Chondrocyte (in vitro differentiated cells): Measurements from ENCODE around the gene GCAT. TPM values are rescaled to one million over a fixed set of nuclear protein-coding genes. Genes with fewer than 3 reads are reported as not detected.
A peak's percentile ranks its signal among the peaks of the same experiment; 100 is the strongest.

ENCODE experiments used
- DNase-seq: peaks from one replicate; pipeline ENCODE4 v3.0.0; 2021; ENCODE audit warnings: mixed read lengths, low spot score
- H3K27ac Mint-ChIP-seq: one replicate; pipeline ENCODE4 v1.8.0; 2021; ENCODE audit warnings: mild to moderate bottlenecking, moderate library complexity, mixed read lengths; ENCODE audit not compliant: unreplicated experiment
- H3K27me3 Mint-ChIP-seq: 2 replicates; pipeline ENCODE4 v1.8.0; 2021; ENCODE audit warnings: low read depth, mixed read lengths
- H3K36me3 Mint-ChIP-seq: 2 replicates; pipeline ENCODE4 v1.8.0; 2021; ENCODE audit warnings: low read depth, mixed read lengths
- H3K4me1 Mint-ChIP-seq: 2 replicates; pipeline ENCODE4 v1.8.0; 2021; ENCODE audit warnings: low read depth, mild to moderate bottlenecking, mixed read lengths
- H3K4me3 Mint-ChIP-seq: one replicate; pipeline ENCODE4 v1.8.0; 2021; ENCODE audit warnings: mild to moderate bottlenecking, moderate library complexity, mixed read lengths; ENCODE audit not compliant: unreplicated experiment
- H3K9me3 Mint-ChIP-seq: 2 replicates; pipeline ENCODE4 v1.8.0; 2021; ENCODE audit warnings: low read depth, mixed read lengths
- total RNA-seq: library from RNA; stranded (reverse); gene quantifications from 3 replicates; pipeline ENCODE4 v1.2.1, GENCODE V29; 2021
- TF ChIP-seq, protein P1 (sequence below): fragments of 200-600 bp; sonication (generic); IDR thresholded peaks from 2 replicates; pipeline ENCODE4 v1.5.0; 2021; ENCODE audit warnings: antibody characterized with exemption, mild to moderate bottlenecking, moderate library complexity

Gene GCAT
- total RNA-seq, 1 donor from 2014 or later: 24.8 TPM

DNA sequence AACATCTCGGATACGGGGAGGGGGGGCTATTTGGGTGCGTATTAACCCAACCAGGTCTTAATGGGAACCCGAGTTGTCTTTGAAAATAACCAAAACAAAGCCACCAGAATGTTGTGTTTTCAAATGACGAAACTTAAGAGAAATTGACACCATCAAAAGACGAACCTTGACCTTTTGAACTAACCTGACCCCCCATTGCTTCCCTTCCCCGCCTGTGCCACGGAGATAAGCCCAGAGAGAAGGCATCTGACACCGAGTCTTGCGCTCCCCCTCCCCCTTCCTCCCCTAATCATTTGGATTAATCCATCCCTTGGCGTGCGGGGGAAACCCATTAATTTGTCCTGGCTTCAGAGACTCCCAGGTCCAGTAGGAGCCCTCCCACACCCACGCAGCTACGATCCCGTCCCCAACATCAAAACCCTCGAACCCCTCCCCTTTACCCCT, 4.5 kb upstream of the GCAT start:
- Mint-ChIP-seq H3K36me3 (no peaks in the 10 kb centered on the region), H3K4me3 (peak overlapping the region; percentile 70)

DNA sequence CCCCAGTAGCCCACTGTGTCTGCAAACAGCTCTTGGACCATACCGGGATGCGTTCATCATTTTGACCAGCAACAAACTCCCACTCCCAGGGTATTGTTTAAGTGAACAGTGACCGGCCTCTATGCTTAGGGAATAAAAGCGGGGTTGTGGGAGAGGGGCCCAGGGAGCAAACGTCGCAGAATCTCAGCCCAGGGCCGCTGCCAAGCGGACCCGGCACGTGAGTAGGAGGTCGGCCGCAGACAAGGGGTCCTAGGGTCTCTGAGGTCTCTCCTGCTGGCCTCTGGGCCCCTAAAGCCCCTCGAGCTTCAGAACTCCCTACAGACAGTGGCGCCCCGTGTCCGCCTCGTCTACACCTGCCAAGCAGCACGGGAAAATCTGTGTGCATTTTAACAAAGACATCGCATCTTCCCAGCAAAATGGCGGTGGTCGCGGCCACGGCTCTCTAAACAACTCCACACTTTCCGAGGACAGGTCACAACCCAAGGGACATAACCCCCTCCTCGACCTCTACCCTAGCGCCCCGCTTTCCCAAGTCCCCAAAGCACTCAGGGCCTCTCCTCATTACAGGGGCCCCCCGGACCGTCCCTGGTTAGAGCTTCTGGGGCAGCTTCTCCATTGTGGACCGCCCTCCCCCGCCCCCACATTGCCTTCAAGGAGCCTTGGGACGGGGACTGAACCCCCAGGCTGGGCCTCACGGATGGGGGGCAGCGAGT, 3.9 kb upstream of the GCAT start:
- Mint-ChIP-seq H3K36me3 (no peaks in the 10 kb centered on the region), H3K4me1 (peaks cover 43% of the 10 kb centered on the region), H3K4me3 (peak overlapping the region; percentile 51), H3K27me3 (no peaks in the 10 kb centered on the region), H3K27ac (peak overlapping the region; percentile 61), H3K9me3 (no peaks in the 10 kb centered on the region)
- DNase-seq: no peak
- TF ChIP-seq, protein P1, sequence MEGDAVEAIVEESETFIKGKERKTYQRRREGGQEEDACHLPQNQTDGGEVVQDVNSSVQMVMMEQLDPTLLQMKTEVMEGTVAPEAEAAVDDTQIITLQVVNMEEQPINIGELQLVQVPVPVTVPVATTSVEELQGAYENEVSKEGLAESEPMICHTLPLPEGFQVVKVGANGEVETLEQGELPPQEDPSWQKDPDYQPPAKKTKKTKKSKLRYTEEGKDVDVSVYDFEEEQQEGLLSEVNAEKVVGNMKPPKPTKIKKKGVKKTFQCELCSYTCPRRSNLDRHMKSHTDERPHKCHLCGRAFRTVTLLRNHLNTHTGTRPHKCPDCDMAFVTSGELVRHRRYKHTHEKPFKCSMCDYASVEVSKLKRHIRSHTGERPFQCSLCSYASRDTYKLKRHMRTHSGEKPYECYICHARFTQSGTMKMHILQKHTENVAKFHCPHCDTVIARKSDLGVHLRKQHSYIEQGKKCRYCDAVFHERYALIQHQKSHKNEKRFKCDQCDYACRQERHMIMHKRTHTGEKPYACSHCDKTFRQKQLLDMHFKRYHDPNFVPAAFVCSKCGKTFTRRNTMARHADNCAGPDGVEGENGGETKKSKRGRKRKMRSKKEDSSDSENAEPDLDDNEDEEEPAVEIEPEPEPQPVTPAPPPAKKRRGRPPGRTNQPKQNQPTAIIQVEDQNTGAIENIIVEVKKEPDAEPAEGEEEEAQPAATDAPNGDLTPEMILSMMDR: no peak

More for the DNA sequence above, 4.5 kb upstream of the GCAT start:
- TF ChIP-seq, protein P1: no peak
- no peaks in the 10 kb centered on the region for H3K9me3 Mint-ChIP-seq
- no peaks in the 10 kb centered on the region for H3K27me3 Mint-ChIP-seq
- no peak overlapping the region for H3K27ac Mint-ChIP-seq
- peaks cover 37% of the 10 kb centered on the region for H3K4me1 Mint-ChIP-seq
- no peak for DNase-seq

DNA sequence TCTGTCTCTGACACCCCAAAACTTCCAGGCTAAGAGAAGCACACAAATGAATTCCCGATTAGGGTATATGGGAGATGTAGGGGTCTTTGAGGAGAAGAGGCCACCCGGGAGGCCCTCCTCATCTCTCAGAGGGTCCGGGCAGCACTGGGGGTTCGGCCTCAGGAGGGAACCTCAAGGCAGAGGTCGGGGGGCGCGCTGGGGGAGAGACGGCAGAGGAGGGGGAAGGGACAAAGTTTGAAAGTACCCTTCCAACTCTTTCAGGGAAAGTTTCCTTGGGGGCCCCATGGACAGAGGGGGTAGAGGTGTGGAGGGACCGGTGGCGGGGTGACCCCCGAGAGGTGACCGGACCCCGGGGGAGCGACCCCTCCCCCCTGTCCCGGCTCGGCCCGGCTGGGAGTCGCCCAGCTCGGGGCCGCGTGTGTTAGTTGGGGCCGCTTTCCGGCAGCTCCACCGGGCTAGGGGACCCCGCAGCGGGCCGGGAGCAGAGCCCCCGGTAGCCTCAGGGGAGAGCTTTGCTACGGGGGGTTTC, 3.3 kb upstream of the GCAT start:
- Mint-ChIP-seq H3K4me1 (peaks cover 48% of the 10 kb centered on the region), H3K4me3 (peak overlapping the region; percentile 51), H3K27ac (peak overlapping the region; percentile 61), H3K9me3 (no peaks in the 10 kb centered on the region), H3K36me3 (no peaks in the 10 kb centered on the region), H3K27me3 (no peaks in the 10 kb centered on the region)
- DNase-seq: no peak
- TF ChIP-seq, protein P1: no peak

DNA sequence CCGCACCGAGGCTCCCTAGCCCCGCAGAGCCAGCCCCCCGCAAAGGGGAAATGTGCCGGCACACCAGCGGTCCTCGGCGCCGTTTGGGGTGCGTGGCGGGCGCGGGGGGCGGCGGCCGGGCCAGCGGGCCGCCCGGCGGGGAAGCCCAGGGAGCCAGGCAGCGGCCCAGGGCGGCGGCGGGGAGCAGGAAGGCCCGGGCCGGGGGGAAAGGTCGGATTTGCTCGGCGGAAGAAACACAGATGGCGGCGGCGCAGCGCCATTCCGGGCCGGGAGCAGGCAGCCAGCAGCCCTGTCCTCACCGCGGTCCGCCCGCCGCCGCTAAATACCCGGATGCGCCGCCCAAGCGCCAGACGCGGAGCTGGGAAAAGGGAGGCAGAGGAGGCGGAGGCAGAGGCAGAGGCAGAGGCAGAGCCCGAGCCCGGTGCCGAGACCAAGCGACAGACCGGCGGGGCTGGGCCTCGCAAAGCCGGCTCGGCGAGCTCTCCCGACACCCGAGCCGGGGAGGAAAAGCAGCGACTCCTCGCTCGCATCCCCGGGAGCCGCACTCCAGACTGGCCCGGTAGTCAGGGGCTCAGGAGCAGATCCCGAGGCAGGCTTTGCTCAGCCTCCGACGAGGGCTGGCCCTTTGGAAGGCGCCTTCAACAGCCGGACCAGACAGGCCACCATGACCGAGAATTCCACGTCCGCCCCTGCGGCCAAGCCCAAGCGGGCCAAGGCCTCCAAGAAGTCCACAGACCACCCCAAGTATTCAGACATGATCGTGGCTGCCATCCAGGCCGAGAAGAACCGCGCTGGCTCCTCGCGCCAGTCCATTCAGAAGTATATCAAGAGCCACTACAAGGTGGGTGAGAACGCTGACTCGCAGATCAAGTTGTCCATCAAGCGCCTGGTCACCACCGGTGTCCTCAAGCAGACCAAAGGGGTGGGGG, 2.6 kb upstream of the GCAT start:
- no peaks in the 10 kb centered on the region for H3K27me3 Mint-ChIP-seq
- H3K4me3 Mint-ChIP-seq: peak overlapping the region; percentile 83
- peak overlapping the region; percentile 94 for H3K27ac Mint-ChIP-seq
- TF ChIP-seq, protein P1: no peak
- H3K9me3 Mint-ChIP-seq: no peaks in the 10 kb centered on the region
- no peak for DNase-seq
- no peaks in the 10 kb centered on the region for H3K36me3 Mint-ChIP-seq
- peaks cover 50% of the 10 kb centered on the region for H3K4me1 Mint-ChIP-seq

DNA sequence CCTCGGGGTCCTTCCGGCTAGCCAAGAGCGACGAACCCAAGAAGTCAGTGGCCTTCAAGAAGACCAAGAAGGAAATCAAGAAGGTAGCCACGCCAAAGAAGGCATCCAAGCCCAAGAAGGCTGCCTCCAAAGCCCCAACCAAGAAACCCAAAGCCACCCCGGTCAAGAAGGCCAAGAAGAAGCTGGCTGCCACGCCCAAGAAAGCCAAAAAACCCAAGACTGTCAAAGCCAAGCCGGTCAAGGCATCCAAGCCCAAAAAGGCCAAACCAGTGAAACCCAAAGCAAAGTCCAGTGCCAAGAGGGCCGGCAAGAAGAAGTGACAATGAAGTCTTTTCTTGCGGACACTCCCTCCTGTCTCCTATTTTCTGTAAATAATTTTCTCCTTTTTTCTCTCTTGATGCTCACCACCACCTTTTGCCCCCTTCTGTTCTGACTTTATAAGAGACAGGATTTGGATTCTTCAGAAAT, 1.9 kb upstream of the GCAT start:
- Mint-ChIP-seq H3K4me1 (peaks cover 50% of the 10 kb centered on the region), H3K27ac (peak overlapping the region; percentile 94), H3K36me3 (no peaks in the 10 kb centered on the region), H3K4me3 (peak overlapping the region; percentile 83), H3K9me3 (no peaks in the 10 kb centered on the region), H3K27me3 (no peaks in the 10 kb centered on the region)
- DNase-seq: no peak
- TF ChIP-seq, protein P1: no peak
